Myometrial cell (primary cell): ENCODE results near the gene CYP4A11. TPM values are rescaled to one million over a fixed set of nuclear protein-coding genes. Genes with fewer than 3 reads are reported as not detected.

Experiments used
- total RNA-seq: library from RNA; depleted of rRNA; stranded (reverse); fragments of >200 nt; gene quantifications from 2 replicates; pipeline ENCODE4 v1.2.3, GENCODE V29; 2015

Gene CYP4A11
- not detected in 2 replicates for total RNA-seq

GRCh38 chr1:46941135-46941694 is at the start of gene CYP4A11:
Gene CYP4A11 (minus strand): TSS chr1:46941476. CDS start chr1:46941433, 43 bp downstream.

Other genes starting within 250 kb of the CYP4A11 start
- 35.5 and 36.3 TPM in 2 replicates for gene EFCAB14, start 222.4 kb downstream of the CYP4A11 start, total RNA-seq
- gene CYP4B1, start 142.4 kb downstream of the CYP4A11 start, total RNA-seq, result not detected in 2 replicates
- gene CYP4X1, start 82.2 kb upstream of the CYP4A11 start, total RNA-seq, result not detected in 2 replicates
- gene CYP4Z1, start 125.8 kb upstream of the CYP4A11 start, total RNA-seq, result not detected in 2 replicates
- gene CYP4A22, start 196.0 kb upstream of the CYP4A11 start, total RNA-seq, result not detected in 2 replicates
- gene PDZK1IP1, start 248.6 kb upstream of the CYP4A11 start, total RNA-seq, result not detected in 2 replicates